22Rv1 (cell line): ENCODE data around the gene CAMK1D.

Experiments
- ZFX ChIP-seq: fragments of 450-650 bp; IDR thresholded peaks from 2 replicates; pipeline ENCODE4 v1.6.1; 2017; ENCODE audit warnings: antibody characterized with exemption, borderline replicate concordance
- TF ChIP-seq, protein P1 (sequence below): fragments of 450-650 bp; IDR thresholded peaks from 2 replicates; pipeline ENCODE4 v1.5.1; 2017; ENCODE audit warnings: mild to moderate bottlenecking

GRCh38 chr10:12380999-12381398, 31.7 kb downstream of the CAMK1D start:
- TF ChIP-seq, protein P1, sequence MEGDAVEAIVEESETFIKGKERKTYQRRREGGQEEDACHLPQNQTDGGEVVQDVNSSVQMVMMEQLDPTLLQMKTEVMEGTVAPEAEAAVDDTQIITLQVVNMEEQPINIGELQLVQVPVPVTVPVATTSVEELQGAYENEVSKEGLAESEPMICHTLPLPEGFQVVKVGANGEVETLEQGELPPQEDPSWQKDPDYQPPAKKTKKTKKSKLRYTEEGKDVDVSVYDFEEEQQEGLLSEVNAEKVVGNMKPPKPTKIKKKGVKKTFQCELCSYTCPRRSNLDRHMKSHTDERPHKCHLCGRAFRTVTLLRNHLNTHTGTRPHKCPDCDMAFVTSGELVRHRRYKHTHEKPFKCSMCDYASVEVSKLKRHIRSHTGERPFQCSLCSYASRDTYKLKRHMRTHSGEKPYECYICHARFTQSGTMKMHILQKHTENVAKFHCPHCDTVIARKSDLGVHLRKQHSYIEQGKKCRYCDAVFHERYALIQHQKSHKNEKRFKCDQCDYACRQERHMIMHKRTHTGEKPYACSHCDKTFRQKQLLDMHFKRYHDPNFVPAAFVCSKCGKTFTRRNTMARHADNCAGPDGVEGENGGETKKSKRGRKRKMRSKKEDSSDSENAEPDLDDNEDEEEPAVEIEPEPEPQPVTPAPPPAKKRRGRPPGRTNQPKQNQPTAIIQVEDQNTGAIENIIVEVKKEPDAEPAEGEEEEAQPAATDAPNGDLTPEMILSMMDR: no peak
- TF ChIP-seq ZFX: no peak
